IMR-90 (cell line): ENCODE data around the gene CEBPZ. TPM values are rescaled to one million over a fixed set of nuclear protein-coding genes. Genes with fewer than 3 reads are reported as not detected.

ENCODE experiments used
- ATAC-seq: fragments of 200-7000 bp; cut with Tn5 transposase; 2 replicates; pipeline ENCODE4 v1.9.1; 2020; ENCODE audit warnings: low read depth, mild to moderate bottlenecking, moderate library complexity
- BruUV-seq: library from RNA; stranded (reverse); fragments of 400-500 nt; replicated peaks from 2 replicates; lab custom pipeline; 2021; lab: Mats Ljungman, UMichigan
- CTCF ChIA-PET: fragments of 300-600 bp; formaldehyde crosslinking; extraction: SDS; loops from one replicate; lab custom pipeline; 2021; ENCODE audit warnings: antibody characterized with exemption; lab: Yijun Ruan, JAX
- POLR2A ChIA-PET: fragments of 300-600 bp; sonication (Branson Sonifier 250); formaldehyde crosslinking; loops from one replicate; lab custom pipeline; 2022; ENCODE audit warnings: antibody characterized with exemption; ENCODE audit not compliant: unreplicated experiment; lab: Charles Lee
- DNase-seq: peaks from one replicate; pipeline ENCODE4 v3.0.0; 2013
- H2AFZ ChIP-seq: replicated peaks from 2 replicates; pipeline ENCODE3; 2013; ENCODE audit warnings: low read length, mild to moderate bottlenecking; ENCODE audit not compliant: poor library complexity
- H2AK5ac ChIP-seq: 2 replicates; pipeline ENCODE4 v1.6.1; 2013; ENCODE audit warnings: low read depth, low read length, inconsistent platforms
- H2AK9ac ChIP-seq: replicated peaks from 2 replicates; pipeline ENCODE3; 2013; ENCODE audit warnings: mild to moderate bottlenecking, low read depth, low read length, moderate library complexity; ENCODE audit not compliant: poor library complexity
- H2BK120ac ChIP-seq: 2 replicates; pipeline ENCODE4 v1.6.1; 2013; ENCODE audit warnings: low read depth, low read length, inconsistent platforms
- H2BK15ac ChIP-seq: 3 replicates; pipeline ENCODE4 v1.6.1; 2013; ENCODE audit warnings: low read depth, low read length, inconsistent platforms
- H2BK20ac ChIP-seq: 2 replicates; pipeline ENCODE4 v1.6.1; 2013; ENCODE audit warnings: low read depth, mild to moderate bottlenecking, inconsistent platforms, low read length, moderate library complexity
- H2BK5ac ChIP-seq: 2 replicates; pipeline ENCODE4 v1.6.1; 2013; ENCODE audit warnings: mild to moderate bottlenecking, low read depth, low read length, inconsistent platforms; ENCODE audit not compliant: poor library complexity, severe bottlenecking
- H3K14ac ChIP-seq: replicated peaks from 2 replicates; pipeline ENCODE4 v1.6.1; 2013; ENCODE audit warnings: low read depth, low read length, inconsistent platforms
- H3K18ac ChIP-seq: 2 replicates; pipeline ENCODE4 v1.6.1; 2013; ENCODE audit warnings: low read depth, low read length, control low read depth
- H3K23ac ChIP-seq: 2 replicates; pipeline ENCODE4 v1.6.1; 2013; ENCODE audit warnings: low read depth, low read length, inconsistent platforms
- H3K27ac ChIP-seq: 2 replicates; pipeline ENCODE4 v1.5.1; 2013; ENCODE audit warnings: mild to moderate bottlenecking, control low read depth, low read length; ENCODE audit not compliant: insufficient read depth
- H3K27me3 ChIP-seq: 2 replicates; pipeline ENCODE4 v1.6.1; 2013; ENCODE audit warnings: low read length; ENCODE audit not compliant: control insufficient read depth, insufficient read depth
- H3K36me3 ChIP-seq: 2 replicates; pipeline ENCODE4 v1.6.1; 2013; ENCODE audit warnings: low read length, mixed read lengths; ENCODE audit not compliant: control insufficient read depth, insufficient read depth
- H3K4ac ChIP-seq: 2 replicates; pipeline ENCODE4 v1.6.1; 2013; ENCODE audit warnings: low read depth, low read length, inconsistent platforms
- H3K4me1 ChIP-seq: 2 replicates; pipeline ENCODE4 v1.6.1; 2013; ENCODE audit warnings: low read length, mixed read lengths; ENCODE audit not compliant: control insufficient read depth, insufficient read depth
- H3K4me2 ChIP-seq: 2 replicates; pipeline ENCODE4 v1.6.1; 2013; ENCODE audit warnings: low read depth, mild to moderate bottlenecking, control low read depth, low read length, moderate library complexity
- H3K4me3 ChIP-seq: 2 replicates; pipeline ENCODE4 v1.5.1; 2013; ENCODE audit warnings: low read depth, mild to moderate bottlenecking, control low read depth, low read length, moderate library complexity; ENCODE audit not compliant: insufficient read depth
- H3K56ac ChIP-seq: 2 replicates; pipeline ENCODE4 v1.6.1; 2013; ENCODE audit warnings: low read length, inconsistent platforms; ENCODE audit not compliant: insufficient read depth; ENCODE audit errors: extremely low read depth
- H3K79me1 ChIP-seq, 2 experiments: 2 replicates each; pipeline ENCODE4 v1.6.1; 2013; ENCODE audit warnings: low read length in 2 of 2, inconsistent platforms in 1 of 2, low read depth in 1 of 2
- H3K9ac ChIP-seq: 2 replicates; pipeline ENCODE4 v1.6.1; 2013; ENCODE audit warnings: low read depth, low read length, control low read depth
- H3K9me1 ChIP-seq: 2 replicates; pipeline ENCODE4 v1.6.1; 2013; ENCODE audit warnings: low read length, inconsistent platforms; ENCODE audit not compliant: insufficient read depth
- H3K9me3 ChIP-seq: 2 replicates; pipeline ENCODE4 v1.6.1; 2013; ENCODE audit warnings: low read length; ENCODE audit not compliant: control insufficient read depth, insufficient read depth
- H4K20me1 ChIP-seq: 2 replicates; pipeline ENCODE4 v1.6.1; 2013; ENCODE audit warnings: low read length, inconsistent platforms; ENCODE audit not compliant: insufficient read depth
- H4K5ac ChIP-seq: 2 replicates; pipeline ENCODE4 v1.6.1; 2013; ENCODE audit warnings: mild to moderate bottlenecking, low read depth, low read length, control low read depth
- H4K8ac ChIP-seq, 2 experiments: 2 replicates each; pipeline ENCODE4 v1.6.1; 2013; ENCODE audit warnings: low read depth in 2 of 2, low read length in 2 of 2, control low read depth in 1 of 2, inconsistent platforms in 1 of 2
- H4K91ac ChIP-seq: 2 replicates; pipeline ENCODE4 v1.6.1; 2013; ENCODE audit warnings: low read depth, low read length, inconsistent platforms; ENCODE audit not compliant: insufficient read depth
- BHLHE40 ChIP-seq: fragments of 150-350 bp; IDR thresholded peaks from 2 replicates; pipeline ENCODE4 v1.6.1; 2016; ENCODE audit warnings: mild to moderate bottlenecking, low read depth, low read length
- CEBPB ChIP-seq: IDR thresholded peaks from 2 replicates; pipeline ENCODE4 v1.6.1; 2012; ENCODE audit warnings: low read depth, low read length, improper control_type of control experiment
- CTCF ChIP-seq: conservative IDR thresholded peaks from 2 replicates; pipeline ENCODE4 v1.5.1; 2012; ENCODE audit warnings: mild to moderate bottlenecking, low read depth, low read length, improper control_type of control experiment
- FOS ChIP-seq: fragments of 150-350 bp; IDR thresholded peaks from 2 replicates; pipeline ENCODE4 v1.6.1; 2016; ENCODE audit warnings: low read depth, low read length
- MXI1 ChIP-seq: IDR thresholded peaks from 2 replicates; pipeline ENCODE4 v1.6.1; 2012; ENCODE audit warnings: low read depth, mild to moderate bottlenecking, low read length, moderate library complexity, borderline replicate concordance
- NFE2L2 ChIP-seq: fragments of 150-350 bp; IDR thresholded peaks from 2 replicates; pipeline ENCODE4 v1.6.1; 2016; ENCODE audit warnings: low read depth, mild to moderate bottlenecking, low read length
- RFX5 ChIP-seq: IDR thresholded peaks from 2 replicates; pipeline ENCODE4 v1.8.0; 2012; ENCODE audit warnings: low read depth, mild to moderate bottlenecking, low read length, moderate library complexity
- WGBS, 2 experiments: methylation state at CpG; one replicate each; pipeline versions ENCODE4 v1.1.5 to v1.1.7; 2013; ENCODE audit warnings: missing lambda C conversion rate in 2 of 2; ENCODE audit not compliant: insufficient read length in 1 of 2; ENCODE audit errors: extremely low coverage in 2 of 2; 5-methylcytosine and 5-hydroxymethylcytosine counted together
- dilution Hi-C: fragments of 300-500 bp; cut with HindIII; formaldehyde crosslinking; loops from one replicate; pipeline ENCODE4 v1.14.3; 2018; ENCODE audit warnings: low sequenced_read_pairs; ENCODE audit not compliant: unreplicated experiment
- in situ Hi-C: fragments of 300-500 bp; cut with MboI; formaldehyde crosslinking; loops from 3 replicates; pipeline ENCODE4 v1.14.3; 2019; ENCODE audit warnings: low sequenced_read_pairs, inconsistent platforms, mixed read lengths
- intact Hi-C: fragments of 100-400 bp; cut with micrococcal nuclease; formaldehyde crosslinking; loops from 2 replicates; pipeline ENCODE4 v1.10.0; 2022
- polyA plus RNA-seq, 3 experiments: library from polyadenylated mRNA; depleted of rRNA; stranded (reverse); fragments of >200 nt; gene quantifications; 2 replicates each; pipeline ENCODE4 v1.2.3, GENCODE V29; 2012; ENCODE audit warnings: low replicate concordance in 1 of 3
- total RNA-seq: library from RNA; depleted of rRNA; stranded (reverse); fragments of >200 nt; gene quantifications from 2 replicates; pipeline ENCODE4 v1.2.3, GENCODE V29; 2012

CEBPZ gene
- total and polyA plus RNA-seq, 2 of the 4 experiments (the other 2 are of a cell fraction) = 9.4 to 33.3 TPM

GRCh38 chr2:37192551-37192950 is 38.8 kb downstream of the CEBPZ start:
- no peaks in the 10 kb centered on the region for H3K36me3 ChIP-seq
- ChIA-PET POLR2A (no interaction called here), CTCF (no interaction called here)
- H3K9me3 ChIP-seq = no peaks in the 10 kb centered on the region
- no peak overlapping the region for H3K14ac ChIP-seq
- no TSS peak for BruUV-seq
- no peak overlapping the region for H4K5ac ChIP-seq
- no peak overlapping the region for H3K23ac ChIP-seq
- H3K27ac ChIP-seq = no peak overlapping the region
- no peak overlapping the region for H3K18ac ChIP-seq
- TF ChIP-seq RFX5 (no peak), MXI1 (no peak), BHLHE40 (no peak), CTCF (no peak), CEBPB (no peak), NFE2L2 (no peak), FOS (no peak)
- no peak overlapping the region for H2BK5ac ChIP-seq
- DNase-seq = no peak
- intact Hi-C loops (no loop called here), in situ Hi-C loops (no loop called here), dilution Hi-C loops (no loop called here)
- H2AFZ ChIP-seq = no peak overlapping the region
- no peak overlapping the region for H3K9ac ChIP-seq
- H4K20me1 ChIP-seq = no peaks in the 10 kb centered on the region
- WGBS, 2 experiments = no CpG with 5 or more reads among the region's 1 CpG
- no peaks in the 10 kb centered on the region; the same call in 1 of the 2 replicates for H3K27me3 ChIP-seq
- ATAC-seq = no peak
- peaks cover 5 to 18% of the 10 kb centered on the region in 2 experiments; a peak in 2 of 4 replicates for H3K79me1 ChIP-seq
- H3K4me3 ChIP-seq = no peak overlapping the region
- no peak overlapping the region for H3K4ac ChIP-seq
- H4K91ac ChIP-seq = no peak overlapping the region
- H2BK15ac ChIP-seq = no peak overlapping the region
- no peak overlapping the region for H2AK9ac ChIP-seq
- no peak overlapping the region for H2AK5ac ChIP-seq
- H2BK120ac ChIP-seq = no peak overlapping the region
- H2BK20ac ChIP-seq = no peak overlapping the region
- no peak overlapping the region for H4K8ac ChIP-seq
- H3K4me2 ChIP-seq = no peak overlapping the region
- H3K4me1 ChIP-seq = peaks cover 2% of the 10 kb centered on the region
- H3K56ac ChIP-seq = no peak overlapping the region
- peaks cover 6% of the 10 kb centered on the region; the same call in 1 of the 2 replicates for H3K9me1 ChIP-seq
